NCI-H2107 (cell line): ENCODE measurements around the gene C5orf15.
"Not testable (repeated sequence)": the region's sequence is repeated elsewhere in the genome, so short reads cannot be mapped to it uniquely, and the experiment has no call there.

ENCODE experiments used
- DNase-seq: peaks from one replicate; lab custom pipeline; 2025; lab: John Stamatoyannopoulos, UW

C5orf15 gene

DNA sequence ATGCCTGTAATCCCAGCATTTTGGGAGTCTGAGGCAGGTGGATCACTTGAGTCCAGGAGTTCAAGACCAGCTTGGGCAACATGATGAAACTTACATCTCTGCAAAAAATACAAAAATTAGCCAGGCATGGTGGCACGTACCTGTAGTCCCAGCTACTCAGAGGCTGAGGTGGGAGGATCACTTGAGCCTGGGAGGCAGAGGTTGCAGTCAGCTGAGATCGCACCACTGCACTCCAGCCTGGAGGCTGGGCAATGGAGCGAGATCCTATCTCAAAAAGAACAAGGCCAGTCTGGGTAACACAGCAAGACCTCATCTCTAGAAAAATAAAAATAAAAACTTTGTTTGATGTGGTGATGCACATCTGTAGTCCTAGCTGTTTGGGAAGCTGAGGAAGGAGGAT, 30.8 kb downstream of the C5orf15 start:
- DNase-seq, result not testable (repeated sequence)

DNA sequence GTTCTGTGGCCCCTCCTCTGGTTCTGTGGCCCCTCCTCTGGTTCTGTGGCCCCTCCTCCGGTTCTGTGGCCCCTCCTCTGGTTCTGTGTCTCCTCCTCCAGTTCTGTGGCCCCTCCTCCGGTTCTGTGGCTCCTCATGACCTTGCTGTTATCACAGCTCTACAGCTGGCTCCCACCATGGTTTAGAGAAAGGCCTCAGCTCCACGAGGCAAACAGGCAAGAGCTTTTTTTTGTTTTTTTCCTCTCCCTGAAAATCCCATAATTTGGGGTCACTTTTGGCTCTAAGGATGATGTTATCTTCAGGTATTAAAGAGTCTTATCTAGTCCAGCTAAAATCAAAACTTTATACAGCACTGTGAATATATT, 31.8 kb downstream of the C5orf15 start:
- no peak for DNase-seq

GRCh38 chr5:133935991-133936650, 32.3 kb downstream of the C5orf15 start:
- DNase-seq, result not testable (repeated sequence)

- DNase-seq, result no peak
Observed at GRCh38 chr5:133935667-133935940, 32.8 kb downstream of the C5orf15 start.

DNA sequence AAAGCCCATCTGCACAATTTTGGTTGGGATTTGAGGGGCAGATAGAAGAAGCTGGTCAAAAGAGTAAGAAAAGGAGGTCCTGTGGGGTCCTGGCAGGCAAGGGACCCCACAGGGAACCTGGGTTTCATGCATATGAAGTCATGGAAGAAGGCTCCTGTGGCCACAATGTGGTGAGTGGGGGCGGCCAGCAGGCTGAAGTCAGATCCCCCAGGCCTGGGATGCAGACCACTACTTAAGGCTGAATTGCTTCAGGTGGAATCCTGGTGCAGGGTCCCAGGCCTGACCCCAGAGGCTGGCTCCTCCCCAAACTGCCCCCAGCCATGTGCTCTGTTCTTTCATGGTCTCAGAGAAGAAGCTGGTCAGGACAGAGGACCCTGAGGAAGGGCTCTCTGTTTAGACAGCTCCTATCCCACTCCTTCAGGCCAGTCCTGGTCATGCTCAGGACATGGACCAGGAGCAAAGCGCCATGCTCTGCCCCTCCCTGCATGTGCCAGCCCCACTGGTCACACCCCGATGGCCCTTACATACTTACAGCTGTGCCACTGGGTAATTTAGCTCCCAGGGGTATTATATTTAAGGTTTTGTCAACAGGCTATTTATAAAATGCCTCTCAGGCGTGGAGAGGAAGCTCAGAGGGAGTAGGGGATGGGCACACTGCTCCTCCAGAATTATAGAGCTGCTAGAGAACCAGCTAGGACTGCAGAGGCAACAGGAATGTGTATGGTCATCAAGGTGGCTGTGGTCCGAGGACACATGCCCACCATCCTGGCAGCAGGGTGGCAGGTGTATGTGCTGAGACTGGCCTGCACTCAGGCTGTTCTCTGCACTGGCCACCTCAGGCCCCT, 33.4 kb downstream of the C5orf15 start:
- DNase-seq, result no peak

GRCh38 chr5:133934311-133934710, 34.1 kb downstream of the C5orf15 start:
- DNase-seq, result no peak

DNA sequence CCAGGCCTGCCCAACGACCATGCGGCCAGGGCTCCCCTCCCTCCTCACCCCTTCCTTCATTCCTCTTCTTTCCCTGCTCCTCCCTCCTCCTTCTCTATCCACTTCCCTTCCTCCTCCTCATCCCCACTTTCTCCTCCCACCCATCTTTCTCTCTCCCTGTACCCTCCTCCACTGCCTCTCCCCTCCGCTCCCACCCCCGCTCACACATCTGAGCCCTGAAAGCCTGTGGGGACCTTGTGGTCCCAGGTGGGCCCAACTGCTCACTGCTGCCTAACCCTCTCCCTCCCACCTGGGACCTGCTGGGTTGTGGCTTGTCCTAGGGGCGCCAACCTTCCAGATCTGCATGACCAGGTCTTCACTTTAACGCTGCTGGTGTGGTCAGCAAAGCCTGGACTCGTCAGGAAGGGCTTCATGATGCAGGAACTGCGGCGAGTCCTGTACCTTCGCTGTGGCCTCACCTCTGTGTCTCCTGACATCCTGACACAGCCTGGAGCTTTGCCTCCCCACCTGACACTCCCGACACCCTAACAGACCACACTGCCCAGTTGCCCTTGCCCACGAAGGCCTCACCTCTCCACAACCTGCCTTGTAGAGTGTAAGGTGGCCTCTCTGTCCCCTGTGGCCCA, 34.6 kb downstream of the C5orf15 start:
- DNase-seq, result no peak

- DNase-seq, result no peak
Observed at GRCh38 chr5:133933169-133933509, 35.3 kb downstream of the C5orf15 start.

GRCh38 chr5:133932441-133933168, 35.8 kb downstream of the C5orf15 start:
- DNase-seq, result no peak

GRCh38 chr5:133931546-133931945, 36.9 kb downstream of the C5orf15 start:
- no peak for DNase-seq

- no peak for DNase-seq
Observed at GRCh38 chr5:133930813-133931090, 37.7 kb downstream of the C5orf15 start.

DNA sequence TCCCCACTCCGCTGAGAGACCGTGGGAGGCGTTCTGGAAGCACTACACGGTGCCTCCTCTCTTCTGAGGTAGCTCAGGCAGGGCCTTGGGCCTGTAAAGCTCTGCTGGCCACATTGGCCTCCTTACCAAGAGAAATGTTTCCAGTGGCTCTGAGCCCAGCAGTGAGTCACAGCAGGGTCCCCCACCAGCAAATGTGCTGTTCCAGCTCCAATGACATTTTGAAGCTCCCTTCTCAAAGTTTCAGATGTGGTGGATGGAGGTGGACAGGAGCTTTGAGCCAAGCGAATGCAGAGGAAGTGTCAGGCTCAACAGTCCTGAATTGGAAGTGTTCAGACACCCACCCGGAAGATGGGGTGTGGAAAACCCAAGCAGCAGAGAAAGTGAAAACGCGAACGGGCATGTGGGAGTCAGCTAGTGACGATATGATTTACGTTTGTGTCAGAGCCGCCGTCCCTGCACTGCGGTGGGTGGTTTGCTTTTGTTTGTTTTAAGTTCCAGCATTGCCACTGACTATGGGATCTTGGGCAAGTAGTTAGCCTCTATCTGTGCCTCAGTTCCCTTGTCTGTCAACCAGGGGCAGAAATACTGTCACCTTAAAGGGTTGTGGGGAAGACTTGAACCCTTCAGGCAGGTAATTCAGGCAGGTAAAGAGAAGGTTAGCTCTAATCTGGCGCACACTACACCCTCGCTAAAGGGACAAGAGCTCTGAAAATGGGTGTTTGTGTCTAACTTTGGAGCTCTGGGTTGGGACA, 38.2 kb downstream of the C5orf15 start:
- no peak for DNase-seq

DNA sequence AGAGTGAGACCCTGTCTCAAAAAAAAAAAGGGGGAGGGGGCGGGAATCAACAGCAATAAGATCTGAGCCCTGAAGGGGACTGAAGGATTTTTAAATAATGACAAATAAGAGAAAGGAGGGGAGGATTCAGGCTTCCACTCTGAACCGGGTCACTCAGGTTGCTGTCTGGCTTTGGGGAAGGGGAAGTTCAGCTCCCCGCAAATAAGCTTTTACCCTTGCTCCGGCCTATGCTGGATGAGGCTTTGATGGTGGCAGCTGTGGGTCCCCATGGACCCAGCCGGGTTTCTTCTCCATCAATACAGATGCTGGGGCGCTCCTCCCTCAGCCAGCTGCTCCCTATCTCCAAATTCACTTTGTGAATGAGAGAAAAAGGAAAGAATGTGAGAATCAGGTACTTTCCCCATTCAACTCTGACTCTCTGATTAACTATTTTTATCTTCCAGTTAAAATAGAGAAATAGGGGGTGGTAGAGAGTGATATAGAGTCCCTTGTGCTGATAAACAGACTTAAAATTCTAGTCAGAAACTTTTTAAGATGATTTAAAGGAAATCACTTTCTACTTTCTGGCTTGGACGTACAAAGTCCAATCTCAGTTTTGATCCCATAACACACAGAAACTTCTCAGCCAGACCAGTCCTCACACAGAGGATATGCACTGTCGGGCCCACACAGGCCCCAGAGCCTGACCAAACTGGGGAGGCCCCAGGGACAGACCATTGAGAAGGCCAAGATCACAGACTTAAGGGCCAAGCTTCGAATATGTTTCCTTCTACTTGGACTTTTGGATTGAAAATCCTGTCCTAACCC, 39.6 kb downstream of the C5orf15 start:
- no peak for DNase-seq

DNA sequence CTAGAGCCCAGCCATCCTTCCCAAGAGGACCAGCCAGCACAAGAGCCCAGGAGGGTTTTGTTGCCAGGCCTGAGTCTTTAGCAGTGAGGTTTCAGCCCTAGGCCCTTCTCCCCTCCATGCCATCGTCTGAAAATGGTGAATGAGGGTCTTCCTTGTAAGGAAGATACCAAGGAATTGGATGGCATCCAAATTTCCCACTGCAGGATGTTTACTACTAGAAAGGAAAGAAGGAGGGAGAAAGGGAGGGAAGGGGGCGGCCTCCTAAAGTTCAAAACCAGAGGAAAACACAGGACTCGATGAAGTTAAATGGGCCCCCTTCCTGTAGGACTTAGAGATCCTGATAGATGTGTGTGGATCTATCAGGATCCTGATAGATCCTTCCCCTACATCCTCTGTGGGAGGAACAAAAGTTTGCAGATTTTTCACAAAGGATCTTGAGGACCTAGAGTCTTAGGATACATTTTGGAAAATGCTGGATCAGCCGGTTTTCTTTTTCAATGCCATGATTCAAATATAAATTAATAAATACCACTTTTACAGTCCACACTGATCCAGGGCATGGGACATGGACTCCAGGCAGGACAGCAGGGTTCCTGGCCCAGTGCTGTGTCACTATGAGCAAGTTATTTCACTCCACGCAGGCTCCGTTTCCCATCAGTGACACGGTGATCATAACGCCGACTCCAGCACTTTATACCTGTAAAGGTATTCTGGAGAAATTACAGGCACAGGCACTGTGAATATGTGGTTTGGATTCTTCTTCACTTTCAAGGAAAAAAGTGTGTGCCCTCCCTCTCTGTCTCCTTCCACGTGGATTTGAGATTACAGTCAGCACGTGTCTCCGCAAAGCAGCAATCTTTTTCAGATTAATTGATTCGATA, 40.9 kb downstream of the C5orf15 start:
- no peak for DNase-seq

DNA sequence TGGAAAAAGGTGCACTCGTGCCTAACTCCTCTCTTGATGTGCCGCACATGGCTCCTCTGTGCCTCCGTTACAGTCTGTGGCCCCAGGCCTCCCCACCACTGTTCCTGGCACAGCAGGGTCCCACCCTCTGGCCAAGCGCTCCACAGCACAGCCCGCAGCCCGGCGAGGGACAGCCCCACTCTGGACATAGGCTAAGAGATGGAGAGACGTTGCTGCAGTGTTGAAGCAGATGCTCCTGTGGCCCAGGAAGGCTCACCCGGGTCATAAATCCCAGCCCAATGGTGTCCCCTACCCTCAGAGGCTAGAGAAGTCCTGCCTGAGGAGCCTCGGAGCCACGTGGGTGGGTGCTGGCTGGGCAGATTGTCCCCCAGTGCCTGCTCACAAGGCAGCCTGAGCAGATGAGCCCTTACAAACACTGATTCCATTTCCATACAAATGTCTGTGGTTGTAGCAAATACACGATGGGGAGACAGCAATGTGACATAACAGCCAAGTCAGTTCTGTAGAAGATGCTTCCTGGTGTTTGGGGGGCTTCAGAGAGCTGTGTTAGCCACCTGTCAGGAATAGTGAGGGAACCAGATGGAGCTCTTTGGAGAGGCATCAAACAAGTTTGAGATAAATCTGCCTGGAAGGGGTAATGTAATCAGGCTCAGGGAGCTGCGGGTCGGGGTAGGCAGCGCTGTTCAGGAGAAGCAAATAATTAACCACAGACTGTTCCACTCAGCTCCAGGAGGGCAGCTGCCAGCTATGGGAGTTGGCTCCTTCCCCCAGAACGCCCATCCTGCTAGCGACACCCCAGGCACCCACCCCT, 41.7 kb downstream of the C5orf15 start:
- DNase-seq, result no peak

- DNase-seq, result no peak
Observed at GRCh38 chr5:133925866-133926488, 42.4 kb downstream of the C5orf15 start.

GRCh38 chr5:133925269-133925668, 43.2 kb downstream of the C5orf15 start:
- DNase-seq, result no peak

DNA sequence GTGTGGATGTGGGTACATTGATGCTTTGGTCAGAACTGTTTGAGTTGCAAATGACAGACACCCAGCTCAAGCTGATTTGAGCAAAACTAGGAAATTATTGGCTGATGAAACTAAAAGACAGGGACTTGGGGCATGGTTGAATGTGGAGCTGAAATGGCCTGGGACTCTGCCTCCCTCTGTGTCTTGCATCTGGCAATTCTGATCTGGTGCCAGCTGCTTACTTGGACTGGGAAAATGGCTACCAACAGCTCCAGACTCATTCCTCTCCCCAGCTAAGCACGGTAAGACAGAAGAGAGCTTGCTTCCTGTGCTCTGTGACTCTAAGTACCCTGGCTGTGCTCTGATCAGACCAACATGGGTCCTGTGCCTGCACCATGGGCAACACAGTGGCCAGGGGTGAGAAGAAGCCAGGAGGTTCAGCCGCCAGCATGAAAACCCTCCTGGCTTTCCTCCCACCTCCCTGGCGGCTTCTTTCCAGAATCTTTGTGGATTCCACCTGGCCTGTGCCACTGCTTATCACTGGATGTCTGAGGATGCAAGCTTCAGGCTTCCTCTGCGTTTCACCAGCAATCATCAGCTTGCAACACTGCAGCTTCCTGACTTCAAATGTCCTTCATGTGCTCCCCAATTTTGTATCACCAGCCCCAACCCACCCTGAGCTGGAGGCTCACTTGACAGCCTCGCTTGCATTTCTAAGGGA, 44.1 kb downstream of the C5orf15 start:
- DNase-seq, result no peak

DNA sequence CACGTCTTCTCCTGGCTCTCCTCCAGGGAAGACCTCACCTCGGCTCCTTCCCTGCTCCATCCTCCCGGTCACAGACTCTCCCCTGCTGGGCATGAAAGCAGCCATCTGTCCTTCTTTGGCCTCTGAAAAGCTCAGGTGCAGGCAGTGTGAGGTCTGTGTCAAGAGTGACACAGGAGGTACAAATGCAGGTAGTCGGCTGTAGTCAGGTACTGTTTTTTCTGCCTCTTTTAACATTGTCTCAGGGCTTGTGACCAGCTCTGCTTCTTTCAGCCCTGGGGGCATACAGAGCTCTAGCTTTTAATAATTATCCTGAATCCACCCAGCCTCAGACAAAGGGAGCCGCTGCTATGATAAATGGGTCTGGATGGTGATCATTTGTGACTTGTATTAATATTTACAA, 46.4 kb downstream of the C5orf15 start:
- DNase-seq, result no peak
